ENCODE measurements around the gene ACSL3.
"Not testable (repeated sequence)": the region's sequence is repeated elsewhere in the genome, so short reads cannot be mapped to it uniquely, and the experiment has no call there.

GRCh38 chr2:222868560-222869251 is 7.9 kb downstream of the ACSL3 start:
- not testable (repeated sequence) for TF ChIP-seq CTCF (IDR thresholded peaks at IDR 0.05; ENCODE audit: low read length); EZH2 (IDR thresholded peaks at IDR 0.05; ENCODE audit: borderline replicate concordance, low read length)
